GM12878 (cell line): ENCODE results near the gene PROB1. TPM values are rescaled to one million over a fixed set of nuclear protein-coding genes. Genes with fewer than 3 reads are reported as not detected.
A peak's percentile ranks its signal among the peaks of the same experiment; 100 is the strongest.

Experiments
- ATAC-seq: fragments of 200-7000 bp; cut with Tn5 transposase; 3 replicates; pipeline ENCODE4 v1.9.1; 2020; ENCODE audit warnings: mild to moderate bottlenecking, moderate library complexity
- BruUV-seq: library from RNA; stranded (reverse); fragments of 400-500 nt; replicated peaks from 2 replicates; lab custom pipeline; 2021; lab: Mats Ljungman, UMichigan
- CTCF ChIA-PET: fragments of 300-600 bp; sonication (Branson Sonifier 250); formaldehyde crosslinking; extraction: SDS; loops from one replicate; lab custom pipeline; 2021; ENCODE audit warnings: inconsistent platforms; lab: Yijun Ruan, JAX
- POLR2A ChIA-PET: fragments of 350-600 bp; formaldehyde crosslinking; extraction: SDS; loops from one replicate; lab custom pipeline; 2021; ENCODE audit warnings: inconsistent platforms; lab: Charles Lee
- RAD21 ChIA-PET: fragments of 300-600 bp; sonication (Branson Sonifier 250); formaldehyde crosslinking; loops from one replicate; lab custom pipeline; 2023; ENCODE audit warnings: antibody characterized with exemption; ENCODE audit not compliant: unreplicated experiment; lab: Charles Lee
- SMC1A ChIA-PET: fragments of 300-600 bp; sonication (Branson Sonifier 250); formaldehyde crosslinking; loops from one replicate; lab custom pipeline; 2023; ENCODE audit not compliant: unreplicated experiment, uncharacterized antibody; lab: Charles Lee
- DNase-seq: peaks from one replicate; pipeline ENCODE4 v3.0.0-alpha.2; 2011; ENCODE audit warnings: low read depth, low spot score
- FAIRE-seq: peaks from 3 replicates; lab custom pipeline; 2011; peaks lifted over from hg19 to GRCh38; lab: Jason Lieb, UNC
- H2AFZ ChIP-seq: 2 replicates; pipeline ENCODE4 v1.6.0; 2011; ENCODE audit warnings: low read depth, low read length, control low read depth; ENCODE audit not compliant: control insufficient read depth
- H3K27ac ChIP-seq: 2 replicates; pipeline ENCODE4 v1.5.1; 2011; ENCODE audit warnings: control low read depth; ENCODE audit not compliant: control insufficient read depth, insufficient read depth
- H3K27me3 ChIP-seq, 2 experiments: replicated peaks in 1 of 2; 2 replicates each; pipeline versions ENCODE4 v1.6.0 to v1.6.1; 2011; ENCODE audit warnings: low read length in 1 of 2; ENCODE audit not compliant: control insufficient read depth in 2 of 2, insufficient read depth in 2 of 2
- H3K36me3 ChIP-seq, 2 experiments: 2 replicates each; pipeline ENCODE4 v1.5.1; 2011; ENCODE audit warnings: low read length in 1 of 2; ENCODE audit not compliant: control insufficient read depth in 2 of 2, insufficient read depth in 2 of 2
- H3K4me1 ChIP-seq: 2 replicates; pipeline ENCODE4 v1.6.1; 2011; ENCODE audit warnings: mild to moderate bottlenecking, low read length, moderate library complexity, mixed read lengths; ENCODE audit not compliant: control insufficient read depth, insufficient read depth
- H3K4me2 ChIP-seq: 2 replicates; pipeline ENCODE4 v1.6.0; 2011; ENCODE audit warnings: control low read depth; ENCODE audit not compliant: control insufficient read depth, insufficient read depth
- H3K4me3 ChIP-seq: fragments of 200-600 bp; sonication (generic); 2 replicates; pipeline ENCODE4 v1.5.1; 2016
- H3K79me2 ChIP-seq: 2 replicates; pipeline ENCODE4 v1.6.0; 2011; ENCODE audit warnings: low read length; ENCODE audit not compliant: control insufficient read depth, insufficient read depth
- H3K9ac ChIP-seq: 2 replicates; pipeline ENCODE4 v1.8.0; 2011; ENCODE audit warnings: low read length, control low read depth, mixed read lengths; ENCODE audit not compliant: control insufficient read depth, insufficient read depth
- H3K9me3 ChIP-seq: replicated peaks from 3 replicates; pipeline ENCODE4 v1.5.1; 2011; ENCODE audit warnings: mild to moderate bottlenecking, low read length; ENCODE audit not compliant: control insufficient read depth, insufficient read depth
- H4K20me1 ChIP-seq: 2 replicates; pipeline ENCODE4 v1.6.0; 2011; ENCODE audit not compliant: control insufficient read depth, insufficient read depth
- BRCA1 ChIP-seq: IDR thresholded peaks from 2 replicates; pipeline ENCODE4 v1.6.1; 2011; ENCODE audit warnings: low read depth, low read length, improper control_type of control experiment
- CREM ChIP-seq: IDR thresholded peaks from 2 replicates; pipeline ENCODE4 v1.6.1; 2014; ENCODE audit warnings: antibody characterized with exemption, low read depth
- DPF2 ChIP-seq: fragments of 450-650 bp; IDR thresholded peaks from 2 replicates; pipeline ENCODE4 v1.6.1; 2017; ENCODE audit warnings: mild to moderate bottlenecking
- E2F4 ChIP-seq: IDR thresholded peaks from 2 replicates; pipeline ENCODE4 v1.6.1; 2012; ENCODE audit warnings: low read depth, low read length, improper control_type of control experiment
- E2F8 ChIP-seq: fragments of 450-650 bp; IDR thresholded peaks from 2 replicates; pipeline ENCODE4 v1.6.1; 2018; ENCODE audit warnings: mild to moderate bottlenecking, low read depth, moderate library complexity; ENCODE audit not compliant: partially characterized antibody
- EZH2 ChIP-seq: IDR thresholded peaks from 2 replicates; pipeline ENCODE4 v1.6.1; 2012; ENCODE audit warnings: low read depth, mild to moderate bottlenecking, control low read depth, inconsistent platforms, low read length, borderline replicate concordance; ENCODE audit not compliant: control insufficient read depth
- FOXM1 ChIP-seq: IDR thresholded peaks from 2 replicates; pipeline ENCODE4 v1.6.1; 2012; ENCODE audit warnings: low read depth, mild to moderate bottlenecking, inconsistent platforms, low read length, moderate library complexity
- LARP7 ChIP-seq: fragments of 450-650 bp; IDR thresholded peaks from 2 replicates; pipeline ENCODE4 v1.6.1; 2017; ENCODE audit warnings: mild to moderate bottlenecking
- NRF1 ChIP-seq: conservative IDR thresholded peaks from 2 replicates; pipeline ENCODE4 v1.6.1; 2011; ENCODE audit warnings: mild to moderate bottlenecking, low read depth, low read length, improper control_type of control experiment
- RAD21 ChIP-seq: IDR thresholded peaks from 2 replicates; pipeline ENCODE4 v1.6.1; 2011; ENCODE audit warnings: mild to moderate bottlenecking, low read depth, low read length, moderate library complexity; ENCODE audit not compliant: insufficient read depth
- RELA ChIP-seq: fragments of 450-650 bp; IDR thresholded peaks from 2 replicates; pipeline ENCODE4 v1.8.0; 2014; ENCODE audit warnings: borderline replicate concordance; ENCODE audit not compliant: partially characterized antibody
- RELB ChIP-seq: fragments of 450-650 bp; IDR thresholded peaks from 2 replicates; pipeline ENCODE4 v1.6.1; 2017; ENCODE audit warnings: low read depth, mild to moderate bottlenecking, moderate library complexity
- SIX5 ChIP-seq: IDR thresholded peaks from 2 replicates; pipeline ENCODE4 v1.6.1; 2011; ENCODE audit warnings: mild to moderate bottlenecking, low read depth, low read length, moderate library complexity; ENCODE audit not compliant: severe bottlenecking
- SMAD1 ChIP-seq: fragments of 450-650 bp; IDR thresholded peaks from 2 replicates; pipeline ENCODE4 v1.6.1; 2018; ENCODE audit warnings: mild to moderate bottlenecking, low read depth; ENCODE audit not compliant: partially characterized antibody
- ZNF217 ChIP-seq: fragments of 450-650 bp; IDR thresholded peaks from 2 replicates; pipeline ENCODE4 v1.6.1; 2017; ENCODE audit warnings: antibody characterized with exemption, mild to moderate bottlenecking
- ZNF384 ChIP-seq: IDR thresholded peaks from 2 replicates; pipeline ENCODE4 v1.6.1; 2012; ENCODE audit warnings: low read depth, mild to moderate bottlenecking, low read length, improper control_type of control experiment, borderline replicate concordance
- WGBS: methylation state at CpG from one replicate; pipeline ENCODE4 v1.1.6; 2016; ENCODE audit warnings: low lambda C conversion rate; ENCODE audit not compliant: insufficient replicate concordance, insufficient coverage; ENCODE audit errors: missing lambda C conversion rate; 5-methylcytosine and 5-hydroxymethylcytosine counted together
- in situ Hi-C: fragments of 300-500 bp; cut with MboI; formaldehyde crosslinking; loops from 9 replicates; pipeline ENCODE4 v1.14.3; 2018; ENCODE audit warnings: mixed read lengths
- intact Hi-C: fragments of 100-400 bp; cut with micrococcal nuclease; formaldehyde crosslinking; loops from one replicate; pipeline ENCODE4 v1.14.2; 2022; ENCODE audit not compliant: unreplicated experiment
- polyA plus RNA-seq, 11 experiments: library from polyadenylated mRNA; depleted of rRNA in 4 of 11; unstranded in 6 of 11; stranded (reverse) in 5 of 11; fragments of >200 nt; fragmentation: Nextera tagmentation in 4 of 11; fragmentation: Illumina TruSeq in 1 of 11; extraction: Ambion mirVana in 4 of 11; extraction: Trizol in 1 of 11; gene quantifications; 1 replicate in 1 of 11; 2 replicates in 10 of 11; pipeline versions ENCODE4 v1.2.1 to v1.2.3, GENCODE V29; 2011 to 2016; ENCODE audit warnings: inconsistent platforms in 2 of 11, missing spikeins in 2 of 11, low read depth in 1 of 11
- total RNA-seq, 4 experiments: library from RNA; depleted of rRNA in 3 of 4; stranded (reverse); fragments of >200 nt in 3 of 4; fragmentation: Illumina TruSeq in 1 of 4; extraction: Trizol in 1 of 4; gene quantifications; 2 replicates each; pipeline versions ENCODE4 v1.2.1 to v1.2.3, GENCODE V29; 2013 to 2021

Gene PROB1
- total and polyA plus RNA-seq, 10 of the 15 experiments (the other 5 are each of a cell fraction or from before 2014, with no cell fraction given): 0.14 to 8.1 (median 2.9) TPM

DNA sequence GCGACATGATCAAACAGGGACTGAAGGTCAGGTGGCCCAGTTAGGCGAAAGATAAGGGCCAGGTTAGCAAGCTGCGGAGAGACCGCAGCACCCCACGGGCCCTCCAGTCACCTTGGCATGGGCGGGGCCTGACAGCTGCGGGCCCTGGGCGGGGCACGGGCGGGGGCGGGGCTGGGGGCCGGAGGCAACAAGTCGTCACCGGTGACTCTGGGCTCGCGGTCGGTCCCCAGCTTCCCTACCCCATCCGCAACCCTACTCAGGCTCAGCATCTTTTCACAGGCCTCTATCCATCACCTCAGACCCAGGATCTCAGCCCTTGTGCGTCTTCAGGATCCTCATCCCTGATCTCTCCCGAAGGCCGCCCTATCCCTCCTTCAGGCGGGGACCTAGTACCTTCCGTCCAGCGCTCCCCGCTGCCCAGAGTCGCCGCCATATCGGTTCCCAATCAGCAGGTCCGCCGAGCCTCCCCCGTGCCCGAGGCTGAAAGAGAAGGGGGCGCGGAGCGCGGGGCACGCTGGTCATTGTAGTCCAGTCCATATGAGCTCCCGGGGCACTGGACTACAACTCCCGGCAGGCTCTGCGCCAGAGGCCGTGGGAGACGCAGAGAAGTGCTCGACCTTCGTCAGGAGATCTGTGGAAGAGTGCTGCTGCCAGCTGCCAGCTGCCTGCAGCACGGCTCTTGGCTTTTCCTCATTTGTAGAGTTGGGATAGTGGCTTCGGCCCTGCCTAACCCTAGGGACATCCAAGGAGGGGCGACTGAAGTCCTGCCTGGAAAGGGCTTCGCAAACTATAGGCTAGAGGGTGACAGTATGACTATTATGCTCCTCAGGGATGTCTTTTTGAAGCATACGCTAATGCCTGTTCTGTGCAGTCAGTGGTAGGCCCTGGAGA lies 44.4 kb upstream of the PROB1 start, which contains the start of gene DNAJC18:
Gene DNAJC18 (minus strand): TSS at position 513 of the 891 bp plus-strand sequence. CDS start 80 bp downstream, at position 433.
- FAIRE-seq: peak; percentile 83
- ChIA-PET POLR2A (interaction anchor here (0.6 to 5.7 kb wide), 16 partner anchors 10 to 190 kb away, joined by 3 to 53 read pairs (median 6); partner anchors contain the start of genes MATR3, SPATA24, STING1 and UBE2D2), CTCF (interaction anchor here (1.0 to 5.0 kb wide), 12 partner anchors 9 to 74 kb away, joined by 3 to 52 read pairs (median 6); partner anchors contain the start of genes SPATA24 and STING1)
- TF ChIP-seq LARP7 (peak; percentile 51), BRCA1 (no peak), EZH2 (no peak), DPF2 (peak; percentile 69), NRF1 (0 out of 2 replicates have a peak, but pooled peaks have one; percentile 3), ZNF217 (no peak), CREM (peak; percentile 84), SIX5 (peak; percentile 85), RELB (peak; percentile 56; the same call in 1 of the 2 replicates), E2F4 (no peak), RAD21 (0 out of 2 replicates have a peak, but pooled peaks have one; percentile 3), E2F8 (no peak), ZNF384 (no peak), FOXM1 (no peak), RELA (peak; percentile 57), SMAD1 (no peak)

More for the DNA sequence above, 44.4 kb upstream of the PROB1 start, which contains the start of gene DNAJC18:
- peak within 1 kb of the TSS; percentile 93 for H3K9ac ChIP-seq
- intact Hi-C loops: loop anchor here (1.0 kb wide), 2 partner anchors 8 to 19 kb away; no protein-coding TSS in a partner anchor
- BruUV-seq: no TSS peak
- ChIA-PET RAD21 (interaction anchor here (0.5 to 5.4 kb wide), 14 partner anchors 9 to 92 kb away, joined by 3 to 59 read pairs (median 6); partner anchors contain the start of genes MZB1, SPATA24 and STING1), SMC1A (interaction anchor here (0.6 to 8.2 kb wide), 16 partner anchors 8 to 860 kb away, joined by 3 to 86 read pairs (median 4); partner anchors contain the start of gene STING1)
- H3K4me3 ChIP-seq: peak within 1 kb of the TSS; percentile 84
- peak within 1 kb of the TSS; percentile 95 for H3K27ac ChIP-seq
- H2AFZ ChIP-seq: peak within 1 kb of the TSS; percentile 97
- DNase-seq (peak; percentile 53), ATAC-seq (peak; percentile 81)
- no peaks in the 10 kb centered on the region for H3K79me2 ChIP-seq
- no peaks in the 10 kb centered on the region for H4K20me1 ChIP-seq
- H3K4me2 ChIP-seq: peak within 1 kb of the TSS; percentile 98
- H3K36me3 ChIP-seq: no peaks in the 10 kb centered on the region
- H3K27me3 ChIP-seq: no peaks in the 10 kb centered on the region
- 2% methylated on average over 39 of the region's 49 CpGs for WGBS
- peaks cover 24% of the 10 kb centered on the region for H3K4me1 ChIP-seq
- in situ Hi-C loops: no loop called here
- no peaks in the 10 kb centered on the region for H3K9me3 ChIP-seq
